ENCODE results near the gene GPR107.
"Not testable (repeated sequence)": the region's sequence is repeated elsewhere in the genome, so short reads cannot be mapped to it uniquely, and the experiment has no call there.

Gene GPR107

DNA sequence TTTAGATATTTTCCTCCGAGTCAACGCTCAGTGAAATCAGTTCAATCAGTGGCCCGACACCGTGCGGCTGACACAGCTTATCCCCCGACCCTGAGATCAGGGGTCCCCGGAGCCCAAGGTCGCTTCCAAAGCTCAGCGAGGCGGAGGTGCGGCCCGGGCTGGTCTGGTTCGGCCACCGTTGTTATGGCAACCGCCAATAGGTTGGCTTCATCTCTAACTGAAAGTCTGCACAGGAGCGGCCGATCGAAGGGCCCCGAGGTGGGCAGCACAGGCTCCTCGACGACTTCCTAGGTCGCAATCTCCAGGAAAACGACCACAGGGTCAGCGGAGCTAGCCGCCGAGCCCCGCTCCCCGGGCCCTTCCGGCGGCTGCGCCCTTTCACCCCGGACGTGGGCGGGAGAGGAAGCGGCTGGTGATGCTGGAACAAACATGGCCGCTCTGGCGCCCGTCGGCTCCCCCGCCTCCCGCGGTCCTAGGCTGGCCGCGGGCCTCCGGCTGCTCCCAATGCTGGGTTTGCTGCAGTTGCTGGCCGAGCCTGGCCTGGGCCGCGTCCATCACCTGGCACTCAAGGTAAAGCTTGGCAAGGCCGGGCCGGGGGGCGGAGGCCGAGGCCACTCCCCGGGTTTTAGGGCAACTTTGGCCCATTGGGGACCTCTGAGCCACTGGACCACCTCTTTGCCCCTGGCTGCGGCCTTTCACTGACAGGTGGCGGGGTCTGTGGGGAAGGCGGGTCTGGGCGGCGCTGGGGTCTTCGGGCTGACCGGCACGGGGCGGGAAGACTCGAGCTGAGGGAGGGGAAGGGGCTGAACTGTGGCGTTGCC, at the start of gene GPR107:
Gene GPR107, plus strand, starts transcription at position 403 of the 821 bp plus-strand sequence. Its CDS starts 27 bp downstream, at position 430.
- H3K27ac ChIP-seq = peak within 1 kb of the TSS; percentile 85
- TF ChIP-seq ZFX (IDR thresholded peaks at IDR 0.05; ENCODE audit: borderline replicate concordance) = no peak
- TF ChIP-seq, protein P1, sequence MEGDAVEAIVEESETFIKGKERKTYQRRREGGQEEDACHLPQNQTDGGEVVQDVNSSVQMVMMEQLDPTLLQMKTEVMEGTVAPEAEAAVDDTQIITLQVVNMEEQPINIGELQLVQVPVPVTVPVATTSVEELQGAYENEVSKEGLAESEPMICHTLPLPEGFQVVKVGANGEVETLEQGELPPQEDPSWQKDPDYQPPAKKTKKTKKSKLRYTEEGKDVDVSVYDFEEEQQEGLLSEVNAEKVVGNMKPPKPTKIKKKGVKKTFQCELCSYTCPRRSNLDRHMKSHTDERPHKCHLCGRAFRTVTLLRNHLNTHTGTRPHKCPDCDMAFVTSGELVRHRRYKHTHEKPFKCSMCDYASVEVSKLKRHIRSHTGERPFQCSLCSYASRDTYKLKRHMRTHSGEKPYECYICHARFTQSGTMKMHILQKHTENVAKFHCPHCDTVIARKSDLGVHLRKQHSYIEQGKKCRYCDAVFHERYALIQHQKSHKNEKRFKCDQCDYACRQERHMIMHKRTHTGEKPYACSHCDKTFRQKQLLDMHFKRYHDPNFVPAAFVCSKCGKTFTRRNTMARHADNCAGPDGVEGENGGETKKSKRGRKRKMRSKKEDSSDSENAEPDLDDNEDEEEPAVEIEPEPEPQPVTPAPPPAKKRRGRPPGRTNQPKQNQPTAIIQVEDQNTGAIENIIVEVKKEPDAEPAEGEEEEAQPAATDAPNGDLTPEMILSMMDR (IDR thresholded peaks at IDR 0.05) = no peak

DNA sequence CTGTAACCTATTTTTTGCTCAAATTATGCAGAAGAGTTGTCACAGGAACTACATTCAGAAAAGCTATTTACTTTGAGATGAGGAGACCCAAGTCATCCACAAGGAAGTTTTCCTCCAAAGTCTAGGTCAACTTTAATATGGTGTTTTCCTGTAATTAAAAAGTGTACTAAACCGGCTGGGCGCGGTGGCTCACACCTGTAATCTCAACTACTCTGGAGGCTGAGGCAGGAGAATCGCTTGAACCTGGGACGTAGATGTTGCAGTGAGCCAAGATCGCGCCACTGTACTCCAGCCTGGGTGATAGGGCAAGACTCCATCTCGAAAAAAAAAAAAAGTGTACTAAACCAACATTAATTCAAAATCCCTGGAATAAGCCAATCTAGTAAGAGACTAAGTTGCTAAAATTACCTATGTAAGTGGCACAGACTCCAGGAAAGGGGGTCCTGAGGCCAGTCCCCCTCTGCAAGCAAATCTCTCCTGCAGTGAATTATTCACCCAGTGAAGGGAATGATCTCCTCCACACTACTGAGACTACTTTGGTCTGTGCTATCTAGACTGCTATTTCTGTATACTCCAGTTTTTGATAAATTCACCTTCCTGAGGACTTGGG, 49.7 kb upstream of the GPR107 start:
- H3K27ac ChIP-seq = no peak overlapping the region
- TF ChIP-seq, protein P1 (IDR thresholded peaks at IDR 0.05) = no peak
- TF ChIP-seq ZFX (IDR thresholded peaks at IDR 0.05; ENCODE audit: borderline replicate concordance) = no peak

DNA sequence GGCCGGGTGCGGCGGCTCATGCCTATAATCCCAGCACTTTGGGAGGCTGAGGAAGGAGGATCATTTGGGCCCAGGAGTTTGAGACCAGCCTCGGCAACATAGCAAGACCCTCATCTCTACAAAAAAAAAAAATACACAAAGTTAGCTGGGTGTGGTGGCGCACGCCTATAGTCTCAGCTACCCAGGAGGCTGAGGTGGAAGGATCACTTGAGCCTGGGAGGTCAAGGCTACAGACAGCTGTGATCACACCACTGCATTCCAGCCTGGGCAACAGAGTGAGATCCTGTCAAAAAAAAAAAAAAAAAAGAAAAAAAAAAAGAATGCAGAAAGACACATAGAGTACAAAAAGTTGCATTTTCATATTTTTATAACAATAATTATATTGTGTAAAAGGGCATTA, 46.8 kb upstream of the GPR107 start:
- H3K27ac ChIP-seq = not testable (repeated sequence)

DNA sequence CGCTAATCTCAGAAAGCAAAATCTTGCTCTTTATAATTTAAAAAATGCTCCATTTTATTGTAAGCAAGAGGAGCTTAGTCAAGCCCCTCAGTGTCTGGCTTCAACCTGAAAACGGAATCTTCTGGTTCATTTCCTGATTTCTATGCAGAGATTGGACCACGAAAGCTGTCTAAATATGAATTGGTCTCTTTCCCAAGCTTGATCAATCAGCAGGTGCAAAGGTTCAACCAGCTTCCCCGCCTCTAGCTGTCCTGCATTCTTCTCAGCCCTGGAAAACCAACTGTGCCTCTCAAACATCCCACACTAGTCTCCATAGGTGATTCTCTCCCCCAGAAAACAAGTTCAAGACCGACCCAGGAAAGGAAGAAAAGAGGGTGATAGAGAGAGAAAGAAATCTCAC, 45.2 kb upstream of the GPR107 start:
- TF ChIP-seq ZFX (IDR thresholded peaks at IDR 0.05; ENCODE audit: borderline replicate concordance) = no peak
- TF ChIP-seq, protein P1 (IDR thresholded peaks at IDR 0.05) = no peak
- H3K27ac ChIP-seq = no peak overlapping the region

DNA sequence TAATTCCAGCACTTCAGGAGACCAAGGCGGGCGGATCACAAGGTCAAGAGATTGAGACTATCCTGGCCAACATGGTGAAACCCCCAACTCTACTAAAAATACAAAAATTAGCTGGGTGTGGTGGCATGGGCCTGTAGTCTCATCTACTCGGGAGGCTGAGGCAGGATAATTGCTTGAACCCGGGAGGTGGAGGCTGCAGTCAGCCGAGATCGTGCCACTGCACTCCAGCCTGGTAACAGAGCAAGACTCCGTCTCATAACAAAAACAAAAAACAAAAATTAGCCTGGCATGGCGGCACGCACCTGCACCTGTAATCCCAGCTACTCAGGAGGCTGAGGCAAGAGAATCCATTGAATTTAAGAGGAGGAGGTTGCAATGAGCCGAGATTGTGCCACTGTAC, 44.2 kb upstream of the GPR107 start:
- H3K27ac ChIP-seq = not testable (repeated sequence)

DNA sequence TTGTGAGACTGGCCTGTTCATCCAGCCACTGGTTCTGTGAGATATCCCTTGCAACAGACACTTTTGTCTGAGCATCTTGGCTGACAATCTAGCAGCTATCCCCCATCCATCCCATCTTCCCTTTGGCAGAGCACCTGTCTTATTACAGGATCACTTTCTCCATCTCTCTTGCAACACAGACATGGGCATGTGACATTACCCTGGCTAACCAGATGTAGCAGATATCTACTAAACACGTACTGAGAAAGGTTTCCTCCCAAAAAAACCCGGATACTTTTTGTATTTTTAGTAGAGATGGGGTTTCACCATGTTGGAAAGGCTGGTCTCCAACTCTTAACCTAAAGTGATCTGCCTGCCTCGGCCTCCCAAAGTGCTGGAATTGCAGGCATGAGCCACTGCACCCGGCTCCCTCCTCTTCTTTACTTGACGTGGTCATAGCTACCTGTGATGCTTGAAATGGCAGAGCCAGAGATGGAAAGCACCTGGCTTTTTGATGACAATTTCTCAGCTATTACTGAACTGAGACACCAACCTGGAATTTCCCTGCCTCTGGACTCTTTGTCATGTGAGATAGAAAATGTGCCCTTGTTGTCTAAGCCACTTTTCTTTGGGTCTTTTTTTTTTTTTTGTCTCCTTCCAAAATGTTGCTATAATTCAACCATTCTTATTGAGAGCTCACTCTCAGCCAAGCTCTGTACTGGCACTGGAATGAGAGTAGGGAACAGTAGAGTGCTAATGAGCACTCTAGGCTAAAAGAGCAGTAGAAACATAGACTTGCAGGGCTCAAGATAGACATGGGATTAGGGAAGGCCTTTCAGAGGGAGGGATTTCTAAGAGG, 43.3 kb upstream of the GPR107 start:
- H3K27ac ChIP-seq = no peak overlapping the region

DNA sequence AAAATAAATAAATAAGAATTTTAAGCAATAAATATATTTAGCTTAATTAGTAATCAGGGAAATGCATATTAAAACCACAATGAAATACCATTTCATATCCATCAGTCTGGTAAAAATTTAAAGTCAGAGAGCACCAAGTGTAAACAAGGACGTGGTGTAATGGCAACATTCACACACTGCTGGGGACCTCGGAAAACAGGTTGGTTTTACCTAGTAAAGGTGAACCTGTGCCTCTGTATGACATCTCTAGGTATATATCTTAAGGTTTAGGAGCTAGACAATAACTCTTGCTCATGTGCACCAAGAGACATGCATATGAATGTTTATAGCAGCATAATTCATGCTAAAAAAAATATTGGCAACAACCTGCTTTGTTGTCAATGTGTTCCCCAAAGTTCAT, 40.4 kb upstream of the GPR107 start:
- TF ChIP-seq, protein P1 (IDR thresholded peaks at IDR 0.05) = no peak
- no peak for TF ChIP-seq ZFX (IDR thresholded peaks at IDR 0.05; ENCODE audit: borderline replicate concordance)
- H3K27ac ChIP-seq = no peak overlapping the region

More for the DNA sequence above, 43.3 kb upstream of the GPR107 start:
- no peak for TF ChIP-seq ZFX (IDR thresholded peaks at IDR 0.05; ENCODE audit: borderline replicate concordance)
- TF ChIP-seq, protein P1 (IDR thresholded peaks at IDR 0.05) = no peak
